HG03575 (cell line): Measurements from ENCODE around the gene PGA5.
"Not testable (repeated sequence)": the region's sequence is repeated elsewhere in the genome, so short reads cannot be mapped to it uniquely, and the experiment has no call there.

Experiments
- ATAC-seq: cut with Tn5 transposase; IDR thresholded peaks from one replicate; pipeline ENCODE4 v1.9.1; 2021; ENCODE audit not compliant: unreplicated experiment, insufficient number of reproducible peaks, low FRiP score; ENCODE audit errors: extremely low read depth

The PGA5 gene

GRCh38 chr11:61222047-61222446 is 18.9 kb upstream of the PGA5 start, which contains the start of gene PGA4:
PGA4 (plus strand) TSS chr11:61222347; CDS start chr11:61222401, 54 bp downstream.
- ATAC-seq, result not testable (repeated sequence)

GRCh38 chr11:61222692-61223091 is 18.3 kb upstream of the PGA5 start:
- ATAC-seq, result not testable (repeated sequence)

GRCh38 chr11:61226457-61227137 is 14.4 kb upstream of the PGA5 start:
- ATAC-seq, result not testable (repeated sequence)

GRCh38 chr11:61229458-61229857 is 11.5 kb upstream of the PGA5 start:
- ATAC-seq, result not testable (repeated sequence)

GRCh38 chr11:61231033-61231432 is 9.9 kb upstream of the PGA5 start:
- not testable (repeated sequence) for ATAC-seq

GRCh38 chr11:61231585-61231984 is 9.4 kb upstream of the PGA5 start:
- ATAC-seq, result not testable (repeated sequence)

GRCh38 chr11:61232548-61233145 is 8.3 kb upstream of the PGA5 start:
- not testable (repeated sequence) for ATAC-seq

- not testable (repeated sequence) for ATAC-seq
These were observed 3.8 kb upstream of the PGA5 start for GRCh38 chr11:61237130-61237529.

GRCh38 chr11:61240288-61240687 is 687 bp upstream of the PGA5 start:
- ATAC-seq, result not testable (repeated sequence)

GRCh38 chr11:61241526-61241925 is 551 bp downstream of the PGA5 start:
- not testable (repeated sequence) for ATAC-seq

- ATAC-seq, result not testable (repeated sequence)
These were observed 4.4 kb downstream of the PGA5 start for GRCh38 chr11:61245284-61245964.

- ATAC-seq, result not testable (repeated sequence)
These were observed 7.1 kb downstream of the PGA5 start for GRCh38 chr11:61248071-61248470.

GRCh38 chr11:61249201-61249600 is 8.2 kb downstream of the PGA5 start:
- ATAC-seq, result not testable (repeated sequence)

- not testable (repeated sequence) for ATAC-seq
These were observed 10.1 kb downstream of the PGA5 start for GRCh38 chr11:61250796-61251765.

- ATAC-seq, result not testable (repeated sequence)
These were observed 11.4 kb downstream of the PGA5 start for GRCh38 chr11:61252332-61252731.

- no peak for ATAC-seq
These were observed 13.5 kb downstream of the PGA5 start for GRCh38 chr11:61254403-61255025.

- ATAC-seq, result no peak
These were observed 15.9 kb downstream of the PGA5 start for GRCh38 chr11:61256710-61257482.

GRCh38 chr11:61258546-61258945 is 17.6 kb downstream of the PGA5 start:
- ATAC-seq, result no peak
